Mesenchymal stem cell (in vitro differentiated cells and primary cell): ENCODE data around the gene FARP1.

ENCODE experiments used
- DNase-seq: peaks from one replicate; pipeline ENCODE4 v3.0.0-alpha.2; 2013
- H2AFZ ChIP-seq: one replicate; pipeline ENCODE4 v1.6.1; 2013; ENCODE audit warnings: low read depth, mild to moderate bottlenecking, control low read depth, inconsistent platforms, low read length, moderate library complexity
- H2AK5ac ChIP-seq: 2 replicates; pipeline ENCODE4 v1.6.1; 2013; ENCODE audit warnings: low read length, moderate library complexity, mild to moderate bottlenecking, inconsistent platforms; ENCODE audit not compliant: severe bottlenecking
- H2BK120ac ChIP-seq: one replicate; pipeline ENCODE4 v1.6.1; 2013; ENCODE audit warnings: low read depth, mild to moderate bottlenecking, inconsistent platforms, low read length, moderate library complexity
- H2BK12ac ChIP-seq, 2 experiments: one replicate each; pipeline ENCODE4 v1.6.1; 2013; ENCODE audit warnings: inconsistent platforms in 2 of 2, low read length in 2 of 2, mild to moderate bottlenecking in 2 of 2, moderate library complexity in 2 of 2, control low read depth in 1 of 2
- H2BK15ac ChIP-seq: one replicate; pipeline ENCODE4 v1.6.1; 2013; ENCODE audit warnings: mild to moderate bottlenecking, low read depth, inconsistent platforms; ENCODE audit not compliant: poor library complexity, severe bottlenecking
- H2BK5ac ChIP-seq: 2 replicates; pipeline ENCODE4 v1.6.1; 2013; ENCODE audit warnings: low read depth, mild to moderate bottlenecking, low read length, control low read depth, inconsistent platforms; ENCODE audit not compliant: poor library complexity, severe bottlenecking
- H3K14ac ChIP-seq, 2 experiments: one replicate each; pipeline ENCODE4 v1.6.1; 2013; ENCODE audit warnings: inconsistent platforms in 2 of 2, low read length in 2 of 2, control low read depth in 1 of 2, mild to moderate bottlenecking in 1 of 2, moderate library complexity in 1 of 2
- H3K18ac ChIP-seq, 2 experiments: one replicate each; pipeline ENCODE4 v1.6.1; 2013; ENCODE audit warnings: inconsistent platforms in 2 of 2, low read length in 2 of 2, control low read depth in 1 of 2, low read depth in 1 of 2, mild to moderate bottlenecking in 1 of 2
- H3K23ac ChIP-seq, 2 experiments: one replicate each; pipeline ENCODE4 v1.6.1; 2013; ENCODE audit warnings: inconsistent platforms in 2 of 2, low read length in 2 of 2, mild to moderate bottlenecking in 2 of 2, moderate library complexity in 2 of 2, control low read depth in 1 of 2
- H3K27ac ChIP-seq: 2 replicates; pipeline ENCODE4 v1.5.1; 2013; ENCODE audit warnings: mild to moderate bottlenecking, moderate library complexity, low read length, control low read depth, inconsistent platforms; ENCODE audit not compliant: poor library complexity, severe bottlenecking
- H3K27me3 ChIP-seq, 2 experiments: 2 replicates each; pipeline versions ENCODE4 v1.6.1 to v1.7.0; 2013; ENCODE audit warnings: low read length in 2 of 2, mild to moderate bottlenecking in 2 of 2, moderate library complexity in 2 of 2, control low read depth in 1 of 2, inconsistent platforms in 1 of 2; ENCODE audit not compliant: control insufficient read depth in 1 of 2, insufficient read depth in 1 of 2
- H3K36me3 ChIP-seq, 2 experiments: 2 replicates each; pipeline versions ENCODE4 v1.6.1 to v1.7.0; 2013; ENCODE audit warnings: low read length in 2 of 2, control low read depth in 1 of 2, inconsistent platforms in 1 of 2, low read depth in 1 of 2, mild to moderate bottlenecking in 1 of 2; ENCODE audit not compliant: insufficient read depth in 2 of 2, control insufficient read depth in 1 of 2
- H3K4ac ChIP-seq, 2 experiments: one replicate each; pipeline ENCODE4 v1.6.1; 2013; ENCODE audit warnings: inconsistent platforms in 2 of 2, low read length in 2 of 2, mild to moderate bottlenecking in 2 of 2, moderate library complexity in 2 of 2, control low read depth in 1 of 2, low read depth in 1 of 2
- H3K4me1 ChIP-seq: 2 replicates; pipeline ENCODE4 v1.6.1; 2013; ENCODE audit warnings: low read depth, low read length, control low read depth; ENCODE audit not compliant: control insufficient read depth, insufficient read depth
- H3K4me2 ChIP-seq: 2 replicates; pipeline ENCODE4 v1.6.1; 2013; ENCODE audit warnings: low read length, mild to moderate bottlenecking, inconsistent platforms; ENCODE audit not compliant: poor library complexity, severe bottlenecking
- H3K4me3 ChIP-seq, 2 experiments: 2 replicates each; pipeline versions ENCODE4 v1.5.1 to v1.7.0; 2013; ENCODE audit warnings: low read length in 2 of 2, mild to moderate bottlenecking in 2 of 2, control low read depth in 1 of 2, low read depth in 1 of 2; ENCODE audit not compliant: insufficient read depth in 1 of 2
- H3K79me1 ChIP-seq: replicated peaks from 2 replicates; pipeline ENCODE4 v1.6.1; 2013; ENCODE audit warnings: mild to moderate bottlenecking, control low read depth, low read length, inconsistent platforms; ENCODE audit not compliant: poor library complexity, severe bottlenecking
- H3K9ac ChIP-seq: 2 replicates; pipeline ENCODE4 v1.7.0; 2013; ENCODE audit warnings: mild to moderate bottlenecking, low read length, moderate library complexity
- H3K9me3 ChIP-seq: 2 replicates; pipeline ENCODE4 v1.7.0; 2013; ENCODE audit warnings: mild to moderate bottlenecking, low read length; ENCODE audit not compliant: control insufficient read depth
- H4K8ac ChIP-seq: one replicate; pipeline ENCODE4 v1.6.1; 2013; ENCODE audit warnings: inconsistent platforms, mild to moderate bottlenecking, low read length, moderate library complexity
- H4K91ac ChIP-seq: one replicate; pipeline ENCODE4 v1.6.1; 2013; ENCODE audit warnings: mild to moderate bottlenecking, low read length, inconsistent platforms
- WGBS: methylation state at CpG from one replicate; pipeline ENCODE4 v1.1.7; 2013; ENCODE audit warnings: mixed read lengths; 5-methylcytosine and 5-hydroxymethylcytosine counted together

FARP1 gene

GRCh38 chr13:98345107-98345935 lies 202.4 kb downstream of the FARP1 start:
- no peak overlapping the region for H3K9ac ChIP-seq
- no peak overlapping the region for H4K8ac ChIP-seq
- no peaks in the 10 kb centered on the region for H3K9me3 ChIP-seq
- H3K18ac ChIP-seq: peak overlapping the region in 1 of 2 experiments; percentile 18
- H2AK5ac ChIP-seq: no peak overlapping the region
- H4K91ac ChIP-seq: no peak overlapping the region
- no peak overlapping the region for H2BK120ac ChIP-seq
- no peaks in the 10 kb centered on the region for H3K27me3 ChIP-seq
- H3K23ac ChIP-seq: no peak overlapping the region
- H2BK5ac ChIP-seq: no peak overlapping the region
- DNase-seq: no peak
- no peak overlapping the region for H3K4me2 ChIP-seq
- no peak overlapping the region for H3K4me3 ChIP-seq
- no peak overlapping the region for H3K4ac ChIP-seq
- WGBS: 95% methylated on average over 11 of the region's 12 CpGs
- no peak overlapping the region for H3K27ac ChIP-seq
- peaks cover 11 to 16% of the 10 kb centered on the region in 2 experiments for H3K36me3 ChIP-seq
- H3K14ac ChIP-seq: no peak overlapping the region
- H2BK12ac ChIP-seq: no peak overlapping the region
- H2BK15ac ChIP-seq: no peak overlapping the region
- H3K4me1 ChIP-seq: peaks cover 7% of the 10 kb centered on the region
- H3K79me1 ChIP-seq: peaks cover 43% of the 10 kb centered on the region
- no peak overlapping the region for H2AFZ ChIP-seq

GRCh38 chr13:98346904-98347636 lies 204.2 kb downstream of the FARP1 start:
- Histone ChIP-seq H3K4ac (no peak overlapping the region), H3K36me3 (peaks cover 11 to 14% of the 10 kb centered on the region in 2 experiments), H3K27me3 (no peaks in the 10 kb centered on the region), H3K4me3 (no peak overlapping the region), H3K18ac (no peak overlapping the region), H3K4me2 (no peak overlapping the region), H2BK15ac (no peak overlapping the region), H2BK5ac (no peak overlapping the region), H3K9ac (no peak overlapping the region), H3K14ac (no peak overlapping the region), H2AFZ (no peak overlapping the region), H2BK120ac (no peak overlapping the region), H3K23ac (no peak overlapping the region), H3K4me1 (peaks cover 11% of the 10 kb centered on the region), H3K9me3 (no peaks in the 10 kb centered on the region), H3K79me1 (peaks cover 45% of the 10 kb centered on the region), H3K27ac (no peak overlapping the region), H4K91ac (no peak overlapping the region), H2BK12ac (no peak overlapping the region), H2AK5ac (no peak overlapping the region), H4K8ac (no peak overlapping the region)
- no peak for DNase-seq
- 90% methylated on average over 7 of the region's 10 CpGs for WGBS

GRCh38 chr13:98347756-98348155 lies 204.9 kb downstream of the FARP1 start:
- no peak overlapping the region for H3K4ac ChIP-seq
- H2BK120ac ChIP-seq: no peak overlapping the region
- no peak overlapping the region for H2BK15ac ChIP-seq
- no CpG with 5 or more reads among the region's 1 CpG for WGBS
- no peak overlapping the region for H2AK5ac ChIP-seq
- H3K4me2 ChIP-seq: no peak overlapping the region
- no peak overlapping the region for H4K8ac ChIP-seq
- no peaks in the 10 kb centered on the region for H3K9me3 ChIP-seq
- H2BK5ac ChIP-seq: no peak overlapping the region
- no peaks in the 10 kb centered on the region for H3K27me3 ChIP-seq
- H2BK12ac ChIP-seq: no peak overlapping the region
- no peak for DNase-seq
- peaks cover 11 to 14% of the 10 kb centered on the region in 2 experiments for H3K36me3 ChIP-seq
- H3K27ac ChIP-seq: no peak overlapping the region
- H3K14ac ChIP-seq: no peak overlapping the region
- peaks cover 13% of the 10 kb centered on the region for H3K4me1 ChIP-seq
- no peak overlapping the region for H3K4me3 ChIP-seq
- H3K23ac ChIP-seq: no peak overlapping the region
- H3K79me1 ChIP-seq: peaks cover 50% of the 10 kb centered on the region
- H3K9ac ChIP-seq: no peak overlapping the region
- H4K91ac ChIP-seq: no peak overlapping the region
- no peak overlapping the region for H2AFZ ChIP-seq
- H3K18ac ChIP-seq: no peak overlapping the region

GRCh38 chr13:98348466-98349200 lies 205.7 kb downstream of the FARP1 start:
- no peak overlapping the region for H2BK120ac ChIP-seq
- no peak overlapping the region for H3K4me3 ChIP-seq
- H2BK15ac ChIP-seq: peak overlapping the region; percentile 58
- H3K9me3 ChIP-seq: no peaks in the 10 kb centered on the region
- no peak overlapping the region for H4K91ac ChIP-seq
- no peak overlapping the region for H3K14ac ChIP-seq
- peaks cover 10% of the 10 kb centered on the region for H3K4me1 ChIP-seq
- no peak overlapping the region for H3K9ac ChIP-seq
- no peak overlapping the region for H2BK12ac ChIP-seq
- no peak overlapping the region for H3K23ac ChIP-seq
- peaks cover 47% of the 10 kb centered on the region for H3K79me1 ChIP-seq
- no peak overlapping the region for H4K8ac ChIP-seq
- no peak overlapping the region for H3K27ac ChIP-seq
- H3K4ac ChIP-seq: no peak overlapping the region
- no peak overlapping the region for H3K4me2 ChIP-seq
- H2BK5ac ChIP-seq: no peak overlapping the region
- H3K18ac ChIP-seq: no peak overlapping the region
- H3K27me3 ChIP-seq: no peaks in the 10 kb centered on the region
- peaks cover 11 to 14% of the 10 kb centered on the region in 2 experiments for H3K36me3 ChIP-seq
- H2AK5ac ChIP-seq: no peak overlapping the region
- no peak overlapping the region for H2AFZ ChIP-seq
- DNase-seq: no peak
- WGBS: 98% methylated on average over 16 of the region's 16 CpGs
